K562 (cell line): ENCODE measurements around the gene ULBP1. TPM values are rescaled to one million over a fixed set of nuclear protein-coding genes. Genes with fewer than 3 reads are reported as not detected.

ENCODE experiments used
- ATF6 ChIP-seq: sonication (generic); formaldehyde crosslinking; IDR thresholded peaks from 2 replicates; pipeline ENCODE4 v1.4.0; 2020; ENCODE audit warnings: mild to moderate bottlenecking, missing genetic modification reagents
- DPF2 ChIP-seq: fragments of 450-650 bp; IDR thresholded peaks from 2 replicates; pipeline ENCODE4 v1.6.1; 2016
- EP400 ChIP-seq: fragments of 450-650 bp; IDR thresholded peaks from 2 replicates; pipeline ENCODE4 v1.6.1; 2017; ENCODE audit warnings: antibody characterized with exemption, mild to moderate bottlenecking, moderate library complexity
- ETS2 ChIP-seq: IDR thresholded peaks from 2 replicates; pipeline ENCODE4 v1.6.1; 2016; ENCODE audit warnings: borderline replicate concordance, missing genetic modification characterization, mild to moderate bottlenecking, moderate library complexity, missing compliant biosample characterization; ENCODE audit not compliant: poor library complexity, severe bottlenecking
- FOSL1 ChIP-seq: fragments of 200-800 bp; sonication (Bioruptor generic); conservative IDR thresholded peaks from 2 replicates; pipeline ENCODE4 v1.6.1; 2016; ENCODE audit warnings: missing genetic modification characterization, missing compliant biosample characterization
- FUS ChIP-seq: fragments of 200-400 bp; formaldehyde crosslinking; optimal IDR thresholded peaks from 2 replicates; pipeline ENCODE3; 2017; ENCODE audit warnings: low read depth, low read length
- GTF2E2 ChIP-seq: fragments of 200-800 bp; sonication (Bioruptor generic); IDR thresholded peaks from 2 replicates; pipeline ENCODE4 v1.6.1; 2016; ENCODE audit warnings: missing genetic modification characterization, missing compliant biosample characterization
- HBP1 ChIP-seq: fragments of 450-650 bp; formaldehyde crosslinking; IDR thresholded peaks from 2 replicates; pipeline ENCODE4 v1.4.0; 2022; ENCODE audit warnings: missing genetic modification characterization
- JUND ChIP-seq, 2 experiments: IDR thresholded peaks; 2 replicates in 1 of 2; 3 replicates in 1 of 2; pipeline ENCODE4 v1.6.1; 2011; ENCODE audit warnings: borderline replicate concordance in 2 of 2, low read depth in 2 of 2, low read length in 2 of 2, improper control_type of control experiment in 1 of 2, missing biosample characterization in 1 of 2, missing genetic modification characterization in 1 of 2, missing genetic modification reagents in 1 of 2
- L3MBTL2 ChIP-seq: fragments of 450-650 bp; IDR thresholded peaks from 2 replicates; pipeline ENCODE4 v1.6.1; 2016; ENCODE audit warnings: mild to moderate bottlenecking, moderate library complexity
- NFIC ChIP-seq: fragments of 450-650 bp; IDR thresholded peaks from 2 replicates; pipeline ENCODE4 v1.6.1; 2017; ENCODE audit warnings: mild to moderate bottlenecking, inconsistent platforms
- PHF8 ChIP-seq: fragments of 200-600 bp; sonication (generic); IDR thresholded peaks from 2 replicates; pipeline ENCODE4 v1.6.1; 2012; ENCODE audit warnings: mixed run types, mild to moderate bottlenecking, inconsistent platforms, low read length, moderate library complexity, borderline replicate concordance
- POU5F1 ChIP-seq: fragments of 150-350 bp; IDR thresholded peaks from 2 replicates; pipeline ENCODE4 v1.6.1; 2014; ENCODE audit warnings: borderline replicate concordance, low read length, low read depth, mild to moderate bottlenecking; ENCODE audit not compliant: partially characterized antibody
- ZNF584 ChIP-seq: fragments of 200-800 bp; sonication (Bioruptor generic); IDR thresholded peaks from 2 replicates; pipeline ENCODE4 v1.6.1; 2016; ENCODE audit warnings: low read depth, mild to moderate bottlenecking, missing genetic modification characterization, missing compliant biosample characterization
- polyA plus RNA-seq, 8 experiments: library from polyadenylated mRNA; depleted of rRNA in 4 of 8; stranded (reverse) in 5 of 8; unstranded in 3 of 8; fragments of >200 nt; fragmentation: Nextera tagmentation in 2 of 8; fragmentation: Illumina TruSeq in 1 of 8; extraction: Ambion mirVana in 2 of 8; extraction: Trizol in 1 of 8; gene quantifications; 2 replicates each; pipeline versions ENCODE4 v1.2.1 to v1.2.3, GENCODE V29; 2011 to 2014; ENCODE audit warnings: inconsistent platforms in 1 of 8, missing spikeins in 1 of 8
- total RNA-seq, 7 experiments: library from RNA; depleted of rRNA in 6 of 7; stranded (reverse); fragments of >200 nt in 6 of 7; fragmentation: Illumina TruSeq in 2 of 7; extraction: Trizol in 2 of 7; gene quantifications; 2 replicates each; pipeline versions ENCODE4 v1.2.1 to v1.2.3, GENCODE V29; 2011 to 2021; ENCODE audit warnings: low replicate concordance in 1 of 7
- TF ChIP-seq, protein P1 (sequence below): sonication (generic); formaldehyde crosslinking; IDR thresholded peaks from 2 replicates; pipeline ENCODE4 v1.8.0; 2023; ENCODE audit warnings: mild to moderate bottlenecking, missing genetic modification reagents
- TF ChIP-seq, protein P2 (sequence below): fragments of 200-800 bp; sonication (Bioruptor generic); IDR thresholded peaks from 2 replicates; pipeline ENCODE4 v1.6.1; 2017; ENCODE audit warnings: missing genetic modification characterization, missing compliant biosample characterization

The ULBP1 gene
- total and polyA plus RNA-seq, 9 of the 15 experiments (the other 6 are each of a cell fraction or from before 2014, with no cell fraction given): 0.33 to 6.0 (median 2.5) TPM

- TF ChIP-seq PHF8: peak; percentile 12; the same call in 1 of the 2 replicates
- TF ChIP-seq NFIC: peak; percentile 25; the same call in 1 of the 2 replicates
- TF ChIP-seq ZNF584: no peak
- TF ChIP-seq, protein P1, sequence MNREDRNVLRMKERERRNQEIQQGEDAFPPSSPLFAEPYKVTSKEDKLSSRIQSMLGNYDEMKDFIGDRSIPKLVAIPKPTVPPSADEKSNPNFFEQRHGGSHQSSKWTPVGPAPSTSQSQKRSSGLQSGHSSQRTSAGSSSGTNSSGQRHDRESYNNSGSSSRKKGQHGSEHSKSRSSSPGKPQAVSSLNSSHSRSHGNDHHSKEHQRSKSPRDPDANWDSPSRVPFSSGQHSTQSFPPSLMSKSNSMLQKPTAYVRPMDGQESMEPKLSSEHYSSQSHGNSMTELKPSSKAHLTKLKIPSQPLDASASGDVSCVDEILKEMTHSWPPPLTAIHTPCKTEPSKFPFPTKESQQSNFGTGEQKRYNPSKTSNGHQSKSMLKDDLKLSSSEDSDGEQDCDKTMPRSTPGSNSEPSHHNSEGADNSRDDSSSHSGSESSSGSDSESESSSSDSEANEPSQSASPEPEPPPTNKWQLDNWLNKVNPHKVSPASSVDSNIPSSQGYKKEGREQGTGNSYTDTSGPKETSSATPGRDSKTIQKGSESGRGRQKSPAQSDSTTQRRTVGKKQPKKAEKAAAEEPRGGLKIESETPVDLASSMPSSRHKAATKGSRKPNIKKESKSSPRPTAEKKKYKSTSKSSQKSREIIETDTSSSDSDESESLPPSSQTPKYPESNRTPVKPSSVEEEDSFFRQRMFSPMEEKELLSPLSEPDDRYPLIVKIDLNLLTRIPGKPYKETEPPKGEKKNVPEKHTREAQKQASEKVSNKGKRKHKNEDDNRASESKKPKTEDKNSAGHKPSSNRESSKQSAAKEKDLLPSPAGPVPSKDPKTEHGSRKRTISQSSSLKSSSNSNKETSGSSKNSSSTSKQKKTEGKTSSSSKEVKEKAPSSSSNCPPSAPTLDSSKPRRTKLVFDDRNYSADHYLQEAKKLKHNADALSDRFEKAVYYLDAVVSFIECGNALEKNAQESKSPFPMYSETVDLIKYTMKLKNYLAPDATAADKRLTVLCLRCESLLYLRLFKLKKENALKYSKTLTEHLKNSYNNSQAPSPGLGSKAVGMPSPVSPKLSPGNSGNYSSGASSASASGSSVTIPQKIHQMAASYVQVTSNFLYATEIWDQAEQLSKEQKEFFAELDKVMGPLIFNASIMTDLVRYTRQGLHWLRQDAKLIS: peak; percentile 45; the same call in 1 of the 2 replicates
- TF ChIP-seq, protein P2, sequence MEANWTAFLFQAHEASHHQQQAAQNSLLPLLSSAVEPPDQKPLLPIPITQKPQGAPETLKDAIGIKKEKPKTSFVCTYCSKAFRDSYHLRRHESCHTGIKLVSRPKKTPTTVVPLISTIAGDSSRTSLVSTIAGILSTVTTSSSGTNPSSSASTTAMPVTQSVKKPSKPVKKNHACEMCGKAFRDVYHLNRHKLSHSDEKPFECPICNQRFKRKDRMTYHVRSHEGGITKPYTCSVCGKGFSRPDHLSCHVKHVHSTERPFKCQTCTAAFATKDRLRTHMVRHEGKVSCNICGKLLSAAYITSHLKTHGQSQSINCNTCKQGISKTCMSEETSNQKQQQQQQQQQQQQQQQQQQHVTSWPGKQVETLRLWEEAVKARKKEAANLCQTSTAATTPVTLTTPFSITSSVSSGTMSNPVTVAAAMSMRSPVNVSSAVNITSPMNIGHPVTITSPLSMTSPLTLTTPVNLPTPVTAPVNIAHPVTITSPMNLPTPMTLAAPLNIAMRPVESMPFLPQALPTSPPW (CRISPR knock-in tag): peak; percentile 55
- no peak for TF ChIP-seq POU5F1
- TF ChIP-seq FUS: no peak
- peak; percentile 91 for TF ChIP-seq L3MBTL2
- TF ChIP-seq JUND (IDR thresholded peaks at IDR 0.05; ENCODE audit: borderline replicate concordance, low read depth, low read length): peak; percentile 48
- TF ChIP-seq JUND (tag; IDR thresholded peaks at IDR 0.05; ENCODE audit: borderline replicate concordance, low read depth, low read length): no peak
- peak; percentile 63; the same call in 1 of the 2 replicates for TF ChIP-seq FOSL1
- no peak for TF ChIP-seq ETS2
- no peak for TF ChIP-seq GTF2E2 (tag)
- peak; percentile 82; the same call in 1 of the 2 replicates for TF ChIP-seq ATF6
- peak; percentile 52; the same call in 1 of the 2 replicates for TF ChIP-seq HBP1
- peak; percentile 30; the same call in 1 of the 2 replicates for TF ChIP-seq DPF2
- TF ChIP-seq EP400: no peak
These were observed 21.9 kb upstream of the ULBP1 start, which contains the start of gene ULBP2 (continued) for GRCh38 chr6:149941583-149942460.
